Heart left ventricle (tissue), 16 donors: ENCODE data around the gene ZNF783. TPM values are rescaled to one million over a fixed set of nuclear protein-coding genes. Genes with fewer than 3 reads are reported as not detected.
"Not testable (repeated sequence)": the region's sequence is repeated elsewhere in the genome, so short reads cannot be mapped to it uniquely, and the experiment has no call there.

Experiments
- ATAC-seq, 4 donors: fragments of 200-7000 bp; cut with Tn5 transposase; one replicate each; pipeline ENCODE4 v1.9.1; 2020 to 2022; ENCODE audit warnings: moderate library complexity in 4 of 4, mild to moderate bottlenecking in 3 of 4, moderate number of reproducible peaks in 1 of 4
- DNase-seq, 5 donors: peaks; one replicate each; pipeline ENCODE4 v3.0.0-alpha.2; 2020
- H3K27ac ChIP-seq, 12 donors: fragments of 200-600 bp; sonication (generic) in 4 of 12; one replicate each; pipeline versions ENCODE4 v1.5.0 to v1.8.0; 2016 to 2022; ENCODE audit warnings: mild to moderate bottlenecking in 2 of 12
- H3K27me3 ChIP-seq, 9 donors: fragments of 200-600 bp; sonication (generic) in 2 of 9; one replicate each; pipeline versions ENCODE4 v1.5.1 to v1.8.0; 2016 to 2022; ENCODE audit warnings: mild to moderate bottlenecking in 3 of 9
- H3K36me3 ChIP-seq, 9 donors: fragments of 200-600 bp; sonication (generic) in 2 of 9; one replicate each; pipeline versions ENCODE4 v1.5.0 to v1.8.0; 2018 to 2022; ENCODE audit warnings: mild to moderate bottlenecking in 2 of 9
- H3K4me1 ChIP-seq, 12 donors: fragments of 200-600 bp; sonication (generic) in 4 of 12; one replicate each; pipeline versions ENCODE4 v1.5.0 to v1.8.0; 2016 to 2022; ENCODE audit warnings: mild to moderate bottlenecking in 3 of 12
- H3K4me3 ChIP-seq, 12 donors: fragments of 200-600 bp; sonication (generic) in 4 of 12; one replicate each; pipeline versions ENCODE4 v1.5.0 to v1.8.0; 2017 to 2022; ENCODE audit warnings: mild to moderate bottlenecking in 9 of 12, moderate library complexity in 4 of 12
- H3K9me3 ChIP-seq, 12 donors: fragments of 200-600 bp; sonication (generic) in 4 of 12; one replicate each; pipeline versions ENCODE4 v1.5.0 to v1.8.0; 2016 to 2022; ENCODE audit warnings: mild to moderate bottlenecking in 1 of 12
- POLR2A ChIP-seq, 2 donors: fragments of 450-650 bp; IDR thresholded peaks; one replicate each; pipeline ENCODE4 v1.6.1; 2017; ENCODE audit warnings: antibody characterized with exemption in 2 of 2, mild to moderate bottlenecking in 2 of 2, moderate library complexity in 2 of 2
- WGBS, 4 donors: extraction: QIAGEN DNeasy Blood & Tissue Kit in 2 of 4; methylation state at CpG; one replicate each; pipeline versions ENCODE4 v1.1.5 to v1.1.7; 2013 to 2018; 5-methylcytosine and 5-hydroxymethylcytosine counted together
- intact Hi-C, 10 donors: fragments of 100-400 bp; cut with DNase I; formaldehyde crosslinking; loops; one replicate each; pipeline versions ENCODE4 v1.11.1 to v1.14.2; 2022
- polyA plus RNA-seq, 2 donors: library from polyadenylated mRNA; stranded (reverse); fragments of 200-250 nt; gene quantifications; one replicate each; pipeline ENCODE4 v1.2.3, GENCODE V29; 2013
- total RNA-seq, 9 donors: library from RNA; depleted of rRNA in 2 of 9; stranded (reverse); fragments of >200 nt in 2 of 9; fragmentation: NEBNext Ultra II Directional in 3 of 9; extraction: Animal tissue kit (Norgen Biotek cat#: 25700) in 3 of 9; gene quantifications; one replicate each; pipeline versions ENCODE4 v1.1.0 to v1.2.4, GENCODE V29; 2016 to 2023
- TF ChIP-seq, protein P1 (sequence below), 12 donors: fragments of 200-600 bp; sonication (generic) in 4 of 12; IDR thresholded peaks; one replicate each; pipeline versions ENCODE4 v1.5.0 to v1.8.0; 2018 to 2022; ENCODE audit warnings: antibody characterized with exemption in 12 of 12, mild to moderate bottlenecking in 5 of 12
- donor health status: ischemic (EF 13 %, LVEDD 7.1; RV severe dilation, severe dysfunction).
- donor health status: healthy with polysubstance abuse.
- donor health status: DM: no; HTN: yes; CAD: no.
- donor health status: DM: no; HTN: no; CAD: no.
- donor health status: ischemic (EF 25% LVEDD 6.9; RV normal size, moderate dysfunction).
- donor health status: ischemic (EF 25% LVEDD 5.7; RV mildly dilated, moderate dysfunction).
- donor health status: healthy.
- donor health status: DM: yes; HTN: yes; CAD: no.
- donor health status: ischemic (EF 35%, LVEDD 5.7; RV mildly dilated, moderate dysfunction).
- donor health status: nonischemic (EF 11% LVEDD 7.7; RV severe dilation, severe dysfunction).
- donor health status: DM: yes; HTN: yes; CAD: no.
- donor health status: PGD.
- donor health status: ischemic (EF 29% LVEDD 5.4; RV normal size, mild dysfunction).
- donor health status: nonischemic (EF 23%, LVEDD 6.1; RV moderate dilation, normal function).

Gene ZNF783
- total and polyA plus RNA-seq, 11 donors: 2.8 to 9.0 (median 3.3) TPM

DNA sequence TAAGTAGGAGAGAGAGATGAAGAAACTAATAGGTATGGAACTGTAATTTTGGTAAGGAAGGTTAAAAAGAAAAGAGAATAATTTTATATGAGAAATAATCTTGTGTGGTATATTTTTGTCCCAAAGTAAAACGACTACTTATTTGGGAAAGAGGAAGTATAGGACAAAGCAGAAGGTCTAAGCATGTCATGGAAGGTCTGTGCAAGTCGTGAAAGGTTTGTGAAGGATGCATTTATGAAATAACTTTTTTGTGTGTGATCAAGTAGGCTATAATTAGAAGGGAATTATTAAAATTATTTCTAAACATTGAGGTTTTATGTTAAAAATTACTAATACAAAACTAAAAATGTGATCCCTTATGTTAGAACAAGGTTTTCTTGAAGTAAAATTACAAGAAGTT is 63.3 kb downstream of the ZNF783 start:
- Histone ChIP-seq H3K4me1 (no peaks in the 10 kb centered on the region), H3K9me3 (no peaks in the 10 kb centered on the region), H3K4me3 (no peak overlapping the region), H3K27ac (no peak overlapping the region), H3K36me3 (no peaks in the 10 kb centered on the region), H3K27me3 (peaks cover 0 to under 1% (median 0%) of the 10 kb centered on the region in 9 donors)
- ATAC-seq: no peak
- 51 to 53% (median 53%) methylated on average over 2 of the region's 2 CpGs for whole genome bisulfite sequencing, 4 donors
- no peak for DNase-seq
- intact Hi-C loops: no loop called here
- TF ChIP-seq, protein P1, sequence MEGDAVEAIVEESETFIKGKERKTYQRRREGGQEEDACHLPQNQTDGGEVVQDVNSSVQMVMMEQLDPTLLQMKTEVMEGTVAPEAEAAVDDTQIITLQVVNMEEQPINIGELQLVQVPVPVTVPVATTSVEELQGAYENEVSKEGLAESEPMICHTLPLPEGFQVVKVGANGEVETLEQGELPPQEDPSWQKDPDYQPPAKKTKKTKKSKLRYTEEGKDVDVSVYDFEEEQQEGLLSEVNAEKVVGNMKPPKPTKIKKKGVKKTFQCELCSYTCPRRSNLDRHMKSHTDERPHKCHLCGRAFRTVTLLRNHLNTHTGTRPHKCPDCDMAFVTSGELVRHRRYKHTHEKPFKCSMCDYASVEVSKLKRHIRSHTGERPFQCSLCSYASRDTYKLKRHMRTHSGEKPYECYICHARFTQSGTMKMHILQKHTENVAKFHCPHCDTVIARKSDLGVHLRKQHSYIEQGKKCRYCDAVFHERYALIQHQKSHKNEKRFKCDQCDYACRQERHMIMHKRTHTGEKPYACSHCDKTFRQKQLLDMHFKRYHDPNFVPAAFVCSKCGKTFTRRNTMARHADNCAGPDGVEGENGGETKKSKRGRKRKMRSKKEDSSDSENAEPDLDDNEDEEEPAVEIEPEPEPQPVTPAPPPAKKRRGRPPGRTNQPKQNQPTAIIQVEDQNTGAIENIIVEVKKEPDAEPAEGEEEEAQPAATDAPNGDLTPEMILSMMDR (IDR thresholded peaks at IDR 0.05): no peak

DNA sequence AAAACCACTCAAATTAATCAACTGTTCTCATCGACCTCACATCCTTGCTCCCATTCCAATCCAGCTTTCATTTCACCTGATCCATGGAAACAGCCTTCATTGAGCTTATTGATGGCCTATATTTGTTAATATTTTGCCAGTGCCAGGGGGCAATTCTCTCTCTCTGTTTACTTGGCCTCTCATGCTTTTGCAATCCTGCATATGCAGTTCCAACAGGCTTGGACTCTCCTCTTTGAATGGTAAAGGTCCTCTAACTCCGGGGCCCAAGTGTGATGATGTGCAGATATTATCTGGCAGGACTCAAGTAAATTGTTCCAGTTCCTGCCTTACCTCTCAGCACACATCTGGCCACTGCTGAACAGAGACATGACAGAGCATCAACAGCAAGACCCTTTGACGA is 67.3 kb downstream of the ZNF783 start:
- ATAC-seq (no peak), DNase-seq (no peak)
- no peak overlapping the region for H3K27ac ChIP-seq
- H3K4me1 ChIP-seq: no peaks in the 10 kb centered on the region
- intact Hi-C loops: no loop called here
- no peak overlapping the region for H3K4me3 ChIP-seq
- 24 to 49% (median 40%) methylated on average over 3 of the region's 3 CpGs for WGBS, 4 donors
- no peaks in the 10 kb centered on the region for H3K36me3 ChIP-seq
- TF ChIP-seq, protein P1 (IDR thresholded peaks at IDR 0.05): no peak
- TF ChIP-seq POLR2A (IDR thresholded peaks at IDR 0.05): no peak
- H3K9me3 ChIP-seq: peaks cover 0 to 6% (median 0%) of the 10 kb centered on the region in 12 donors
- no peaks in the 10 kb centered on the region for H3K27me3 ChIP-seq

DNA sequence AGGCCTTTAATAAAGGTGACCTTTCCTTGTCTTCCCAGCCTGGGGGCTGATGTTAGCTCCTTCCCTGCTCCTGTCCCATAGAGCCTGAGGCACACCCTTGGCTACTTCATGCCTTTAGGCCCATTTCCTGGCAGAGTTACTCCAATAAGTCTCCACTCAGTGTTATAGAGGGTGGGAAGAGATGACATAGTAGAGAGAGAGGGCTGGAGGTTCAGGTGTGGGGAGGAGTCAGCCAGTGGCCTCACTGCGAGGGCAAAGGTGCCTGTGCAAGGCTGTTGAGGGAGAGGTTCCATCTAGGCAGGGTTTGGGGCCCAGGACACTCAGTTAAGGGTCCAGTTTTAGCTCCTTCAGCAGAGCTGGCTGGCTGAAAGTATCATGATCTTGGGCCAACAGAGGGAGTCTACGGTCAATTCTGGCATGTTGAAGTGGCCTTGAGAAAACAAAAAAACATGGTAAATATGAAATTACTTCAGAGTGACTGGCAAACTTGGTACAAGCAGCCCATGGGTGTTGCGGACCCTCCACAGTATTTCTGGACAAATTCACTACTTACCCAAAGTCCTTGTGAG is 67.9 kb downstream of the ZNF783 start:
- intact Hi-C loops: no loop called here
- Histone ChIP-seq H3K36me3 (no peaks in the 10 kb centered on the region), H3K4me1 (no peaks in the 10 kb centered on the region), H3K27me3 (no peaks in the 10 kb centered on the region), H3K4me3 (no peak overlapping the region), H3K27ac (no peak overlapping the region), H3K9me3 (peaks cover 0 to 6% (median 0%) of the 10 kb centered on the region in 12 donors)
- 79 to 90% (median 84%) methylated on average over 3 of the region's 3 CpGs for WGBS, 4 donors
- no peak for DNase-seq
- TF ChIP-seq, protein P1 (IDR thresholded peaks at IDR 0.05): no peak
- TF ChIP-seq POLR2A (IDR thresholded peaks at IDR 0.05): no peak
- ATAC-seq: no peak

DNA sequence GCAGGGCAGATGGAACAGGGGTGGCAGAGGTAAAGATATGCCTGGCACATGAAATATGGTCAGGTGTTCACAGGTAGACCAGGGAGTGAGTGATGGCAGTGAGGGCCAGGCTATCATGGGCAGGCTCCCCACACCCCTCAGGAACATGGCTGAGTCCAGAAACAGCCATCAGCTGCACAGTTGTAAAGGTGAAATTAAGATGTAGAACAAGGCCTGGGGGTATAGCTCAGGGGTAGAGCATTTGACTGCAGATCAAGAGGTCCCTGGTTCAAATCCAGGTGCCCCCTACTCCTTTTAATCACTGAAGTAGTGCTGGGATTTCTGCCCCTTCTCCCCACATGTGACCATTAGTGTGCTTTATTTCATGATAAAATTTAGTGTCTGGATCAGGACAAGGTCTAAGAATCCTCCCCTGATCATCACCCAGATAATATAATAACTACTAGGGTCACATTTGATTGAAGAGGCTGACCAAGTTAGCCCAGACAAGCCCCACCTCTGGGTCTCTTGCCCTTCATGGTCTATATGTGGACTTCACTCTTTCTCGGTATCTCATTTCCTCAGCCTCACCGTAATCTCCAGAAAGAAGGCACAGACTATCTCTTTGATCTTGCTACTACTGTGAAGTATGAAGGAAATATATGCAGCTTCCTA is 69.0 kb downstream of the ZNF783 start:
- ATAC-seq: no peak
- TF ChIP-seq, protein P1 (IDR thresholded peaks at IDR 0.05): no peak
- TF ChIP-seq POLR2A (IDR thresholded peaks at IDR 0.05): no peak
- DNase-seq: no peak
- 70 to 73% (median 71%) methylated on average over 2 of the region's 2 CpGs for WGBS, 4 donors
- Histone ChIP-seq H3K27ac (no peak overlapping the region), H3K4me3 (no peak overlapping the region), H3K4me1 (no peaks in the 10 kb centered on the region), H3K9me3 (peaks cover 0 to 6% (median 0%) of the 10 kb centered on the region in 12 donors), H3K27me3 (no peaks in the 10 kb centered on the region), H3K36me3 (no peaks in the 10 kb centered on the region)
- intact Hi-C loops: no loop called here

DNA sequence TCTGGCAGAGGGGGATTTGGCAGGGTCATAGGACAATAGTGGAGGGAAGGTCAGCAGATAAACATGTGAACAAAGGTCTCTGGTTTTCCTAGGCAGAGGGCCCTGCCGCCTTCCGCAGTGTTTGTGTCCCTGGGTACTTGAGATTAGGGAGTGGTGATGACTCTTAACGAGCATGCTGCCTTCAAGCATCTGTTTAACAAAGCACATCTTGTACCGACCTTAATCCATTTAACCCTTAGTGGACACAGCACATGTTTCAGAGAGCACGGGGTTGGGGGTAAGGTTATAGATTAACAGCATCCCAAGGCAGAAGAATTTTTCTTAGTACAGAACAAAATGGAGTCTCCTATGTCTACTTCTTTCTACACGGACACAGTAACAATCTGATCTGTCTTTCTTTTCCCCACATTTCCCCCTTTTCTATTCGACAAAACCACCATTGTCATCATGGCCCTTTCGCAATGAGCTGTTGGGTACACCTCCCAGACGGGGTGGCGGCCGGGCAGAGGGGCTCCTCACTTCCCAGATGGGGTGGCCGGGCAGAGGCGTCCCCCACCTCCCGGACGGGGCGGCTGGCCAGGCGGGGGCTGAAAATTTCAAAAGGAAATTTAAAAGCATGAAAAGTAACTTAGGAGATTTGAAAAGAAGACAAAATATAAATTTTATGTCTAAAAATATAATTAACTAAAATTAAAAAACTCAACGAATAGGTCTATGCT is 70.8 kb downstream of the ZNF783 start:
- WGBS, 4 donors: 72 to 89% (median 79%) methylated on average over 15 to 18 of the region's 18 CpGs
- H3K9me3 ChIP-seq: peaks cover 0 to 16% (median 0%) of the 10 kb centered on the region in 12 donors
- H3K4me1 ChIP-seq, H3K36me3 ChIP-seq, DNase-seq, H3K27me3 ChIP-seq, ATAC-seq, H3K27ac ChIP-seq, H3K4me3 ChIP-seq, intact Hi-C loops: not testable (repeated sequence)
